ENCODE measurements around the gene LTBP2.

The LTBP2 gene

GRCh38 chr14:74508292-74508731, 103.7 kb downstream of the LTBP2 start:
- no peak for DNase-seq (ENCODE audit: low read depth in 3 of 3)

- no peak for DNase-seq (ENCODE audit: low read depth in 3 of 3)
Measured at GRCh38 chr14:74507840-74508239, 104.2 kb downstream of the LTBP2 start.

- no peak for DNase-seq (ENCODE audit: low read depth in 3 of 3)
Measured at GRCh38 chr14:74507085-74507484, 105.0 kb downstream of the LTBP2 start.

- DNase-seq (ENCODE audit: low read depth in 3 of 3) = no peak
Measured at GRCh38 chr14:74506411-74506851, 105.6 kb downstream of the LTBP2 start.

- DNase-seq (ENCODE audit: low read depth in 3 of 3) = no peak
Measured at GRCh38 chr14:74505831-74506230, 106.2 kb downstream of the LTBP2 start.

GRCh38 chr14:74504874-74505720, 106.9 kb downstream of the LTBP2 start:
- DNase-seq (ENCODE audit: low read depth in 3 of 3) = no peak

- DNase-seq (ENCODE audit: low read depth in 3 of 3) = no peak
Measured at GRCh38 chr14:74504412-74504811, 107.6 kb downstream of the LTBP2 start.

- DNase-seq (ENCODE audit: low read depth in 3 of 3) = no peak
Measured at GRCh38 chr14:74503938-74504335, 108.1 kb downstream of the LTBP2 start.

GRCh38 chr14:74503291-74503937, 108.6 kb downstream of the LTBP2 start:
- no peak for DNase-seq (ENCODE audit: low read depth in 3 of 3)

GRCh38 chr14:74502236-74503019, 109.6 kb downstream of the LTBP2 start:
- DNase-seq (ENCODE audit: low read depth in 3 of 3) = no peak

- no peak for DNase-seq (ENCODE audit: low read depth in 3 of 3)
Measured at GRCh38 chr14:74501691-74502090, 110.3 kb downstream of the LTBP2 start.

GRCh38 chr14:74501135-74501614, 110.9 kb downstream of the LTBP2 start:
- DNase-seq (ENCODE audit: low read depth in 3 of 3) = no peak

- DNase-seq (ENCODE audit: low read depth in 3 of 3) = no peak
Measured at GRCh38 chr14:74500417-74501134, 111.5 kb downstream of the LTBP2 start.

GRCh38 chr14:74495356-74495755, 116.7 kb downstream of the LTBP2 start:
- no peak for DNase-seq (ENCODE audit: low read depth in 3 of 3)

GRCh38 chr14:74493343-74494261, 118.4 kb downstream of the LTBP2 start, which contains the start of gene ISCA2:
TSS of gene ISCA2 (plus strand) at chr14:74493765. CDS start at chr14:74493775, 10 bp downstream.
- DNase-seq (ENCODE audit: low read depth in 3 of 3) = peak; percentile 98 to 100 (median 100)

- no peak for DNase-seq (ENCODE audit: low read depth in 3 of 3)
Measured at GRCh38 chr14:74492776-74493342, 119.2 kb downstream of the LTBP2 start, which contains the start of gene NPC2. TSS of gene NPC2 (minus strand) at chr14:74493305. CDS start at chr14:74493274, 31 bp downstream.

GRCh38 chr14:74491956-74492775, 119.9 kb downstream of the LTBP2 start:
- DNase-seq (ENCODE audit: low read depth in 3 of 3) = no peak

GRCh38 chr14:74490486-74490885, 121.6 kb downstream of the LTBP2 start:
- no peak for DNase-seq (ENCODE audit: low read depth in 3 of 3)
